HG03521 (cell line): ENCODE data around the gene ARID4B.
A peak's percentile ranks its signal among the peaks of the same experiment; 100 is the strongest.
"Not testable (repeated sequence)": the region's sequence is repeated elsewhere in the genome, so short reads cannot be mapped to it uniquely, and the experiment has no call there.

Experiments used
- ATAC-seq: cut with Tn5 transposase; IDR thresholded peaks from one replicate; pipeline ENCODE4 v1.9.1; 2021; ENCODE audit warnings: mild to moderate bottlenecking, moderate library complexity; ENCODE audit not compliant: unreplicated experiment

ARID4B gene

GRCh38 chr1:235275223-235275622 lies 52.8 kb downstream of the ARID4B start:
- ATAC-seq, result peak; percentile 55

DNA sequence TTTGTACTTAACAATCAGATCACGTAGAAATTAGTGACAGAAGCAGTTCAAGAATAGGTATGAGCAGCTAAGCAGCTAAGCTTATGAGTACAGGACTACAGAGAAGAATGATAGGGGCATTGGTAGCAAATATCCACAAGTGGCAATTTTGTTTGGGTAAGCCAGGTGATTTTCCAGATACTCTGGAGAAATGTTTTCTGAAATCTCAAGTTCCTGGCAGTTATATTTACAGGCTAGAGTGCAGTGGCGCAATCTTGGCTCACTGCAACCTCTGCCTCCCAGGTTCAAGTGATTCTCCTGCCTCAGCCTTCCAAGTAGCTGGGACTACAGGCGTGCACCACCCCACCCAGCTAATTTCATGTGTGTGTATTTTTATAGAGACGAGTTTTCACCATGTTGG lies 55.1 kb downstream of the ARID4B start:
- ATAC-seq, result no peak

DNA sequence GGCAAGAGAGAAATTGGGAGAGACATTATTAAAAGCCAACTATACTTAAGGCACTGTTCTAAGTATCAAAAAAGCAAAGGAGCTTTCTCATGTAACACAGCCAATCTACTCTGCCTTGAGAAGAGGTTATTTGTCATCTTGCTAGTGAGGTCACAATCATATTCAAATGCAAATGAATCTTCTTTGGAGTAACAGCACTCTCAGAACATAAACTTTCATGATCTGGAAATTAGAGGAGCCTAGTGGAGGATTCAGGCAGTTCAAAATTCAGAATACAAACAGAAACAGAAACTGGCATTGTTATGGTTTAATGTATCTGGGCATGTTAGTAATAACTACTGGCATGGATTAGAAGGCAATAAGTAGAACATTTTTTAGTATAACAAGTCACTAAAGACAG lies 57.4 kb downstream of the ARID4B start:
- ATAC-seq, result no peak

- ATAC-seq, result not testable (repeated sequence)
These were observed 58.0 kb downstream of the ARID4B start for GRCh38 chr1:235269990-235270389.

- no peak for ATAC-seq
These were observed 59.4 kb downstream of the ARID4B start for GRCh38 chr1:235268379-235269125.

- no peak for ATAC-seq
These were observed 61.0 kb downstream of the ARID4B start for GRCh38 chr1:235266967-235267366.

- no peak for ATAC-seq
These were observed 61.7 kb downstream of the ARID4B start for GRCh38 chr1:235266325-235266724.

GRCh38 chr1:235265900-235266299 lies 62.1 kb downstream of the ARID4B start:
- ATAC-seq, result no peak

- no peak for ATAC-seq
These were observed 63.7 kb downstream of the ARID4B start for GRCh38 chr1:235264327-235264726.

DNA sequence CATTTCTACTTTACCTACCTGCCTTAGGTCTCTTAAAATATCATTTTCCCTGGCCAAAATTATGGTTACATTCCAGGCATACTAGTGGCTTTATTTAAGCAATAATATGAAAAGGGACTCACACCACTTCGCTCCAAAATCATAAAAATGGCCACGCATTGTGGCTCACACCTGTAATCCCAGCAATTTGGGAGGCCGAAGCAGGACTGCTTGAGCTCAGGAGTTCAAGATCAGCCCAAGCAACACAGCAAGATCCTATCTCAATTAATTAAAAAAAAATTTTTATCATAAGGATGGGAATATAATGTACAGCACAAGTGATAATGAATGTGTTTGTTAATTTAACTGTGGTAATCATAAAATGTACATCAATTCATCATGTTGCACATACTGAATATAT lies 65.4 kb downstream of the ARID4B start:
- ATAC-seq, result no peak

DNA sequence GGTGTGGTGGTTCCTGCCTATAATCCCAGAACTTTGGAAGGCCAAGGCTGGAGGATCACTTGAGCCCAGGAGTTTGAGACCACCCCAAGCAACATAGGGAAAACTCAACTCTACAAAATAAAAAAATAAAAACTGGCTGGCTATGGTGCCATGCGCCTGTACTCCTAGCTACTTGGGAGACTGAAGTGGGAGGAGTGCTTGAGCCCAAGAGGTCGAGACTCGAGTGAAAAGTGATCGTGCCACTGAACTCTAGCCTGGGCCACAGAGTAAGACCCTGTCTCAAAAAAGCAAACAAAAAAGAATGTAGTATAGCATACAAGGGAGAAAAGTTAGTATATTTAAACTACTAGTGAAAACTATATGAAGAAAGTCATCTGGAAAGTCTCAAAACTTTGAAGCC lies 66.7 kb downstream of the ARID4B start:
- ATAC-seq, result no peak

- ATAC-seq, result no peak
These were observed 68.7 kb downstream of the ARID4B start for GRCh38 chr1:235259133-235259778.

GRCh38 chr1:235258068-235258467 lies 69.9 kb downstream of the ARID4B start:
- not testable (repeated sequence) for ATAC-seq

DNA sequence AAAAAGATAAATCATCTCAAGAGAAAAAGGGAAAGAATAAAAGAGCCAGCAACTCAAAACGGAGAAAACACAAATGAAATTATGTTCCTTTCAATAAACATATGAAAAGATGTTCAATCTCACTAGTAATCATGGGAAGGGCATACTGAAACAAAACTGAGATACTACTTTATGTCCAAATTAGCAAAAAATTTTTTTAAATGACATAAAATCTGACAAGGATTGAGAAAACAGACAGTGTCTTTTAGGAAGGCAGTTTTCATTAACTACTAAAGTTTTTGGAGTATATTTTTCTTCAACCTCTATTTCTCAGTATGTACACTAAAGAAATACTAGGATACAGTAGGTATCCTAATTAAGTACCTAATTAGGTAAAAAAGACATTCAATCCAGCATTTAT lies 73.3 kb downstream of the ARID4B start:
- ATAC-seq, result no peak

GRCh38 chr1:235253219-235253962 lies 74.6 kb downstream of the ARID4B start:
- peak; percentile 80 for ATAC-seq

GRCh38 chr1:235250430-235250829 lies 77.5 kb downstream of the ARID4B start:
- ATAC-seq, result no peak

DNA sequence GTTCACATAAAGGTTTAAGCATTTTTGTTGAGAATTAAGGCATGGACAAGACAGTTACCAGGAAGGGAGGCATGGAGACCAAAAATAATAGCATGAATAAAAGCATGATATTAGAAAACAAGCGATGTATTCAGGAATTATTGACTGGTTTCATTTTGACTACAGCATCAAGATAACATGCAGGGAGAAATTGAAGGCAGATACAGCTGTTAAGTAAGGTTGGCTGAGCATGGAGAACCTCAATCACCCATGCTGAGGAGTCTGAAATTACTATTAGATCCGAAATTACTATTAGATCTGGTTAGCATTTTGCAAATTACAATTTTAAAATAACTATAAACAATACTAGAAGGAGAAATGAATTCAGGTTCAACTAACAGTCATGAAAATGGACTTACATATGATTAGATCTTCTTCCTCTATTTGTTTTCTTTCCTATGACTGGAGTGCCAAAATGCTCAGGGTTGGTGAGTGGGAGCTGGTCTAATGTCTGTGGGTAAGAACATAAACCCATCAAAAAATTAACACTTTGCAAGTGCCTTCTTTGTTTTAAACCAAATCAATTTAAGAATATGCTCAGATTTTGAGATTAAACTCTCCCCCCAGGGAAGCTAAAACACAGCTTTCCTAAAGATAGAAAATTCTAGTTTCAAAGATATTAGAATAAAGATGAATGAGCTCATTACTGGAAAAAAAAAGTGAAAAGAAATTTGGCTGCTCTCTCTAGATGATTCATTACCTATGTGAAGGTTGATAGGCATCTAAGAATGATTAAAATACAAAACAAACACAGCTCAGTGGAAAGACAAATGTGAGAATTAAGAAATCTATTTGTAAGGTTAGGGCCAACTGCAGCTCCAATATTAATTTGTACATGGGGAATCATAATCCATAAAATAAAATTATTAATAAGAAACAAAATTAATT lies 81.7 kb downstream of the ARID4B start:
- no peak for ATAC-seq

- ATAC-seq, result no peak
These were observed 82.9 kb downstream of the ARID4B start for GRCh38 chr1:235244974-235245592.

DNA sequence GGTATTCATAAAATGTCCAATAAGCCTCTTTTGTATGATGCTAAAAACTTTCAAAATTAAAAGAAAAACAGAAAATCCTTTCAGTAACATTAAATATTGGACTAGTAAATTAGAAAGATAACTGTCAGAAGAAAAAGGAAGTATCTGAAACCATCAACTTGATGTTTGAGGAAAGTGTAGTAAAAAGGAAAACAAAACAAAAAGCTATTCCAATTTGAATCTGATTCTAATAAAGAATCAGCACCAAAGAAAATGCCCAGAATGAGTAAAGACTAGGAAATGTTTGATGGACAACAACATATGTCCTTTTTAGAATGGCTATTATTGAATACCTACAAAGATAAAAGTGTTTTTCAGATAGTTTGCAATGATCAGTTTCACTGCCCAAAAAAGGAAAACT lies 87.0 kb downstream of the ARID4B start:
- no peak for ATAC-seq

- ATAC-seq, result no peak
These were observed 88.1 kb downstream of the ARID4B start for GRCh38 chr1:235239851-235240250.
